GM18517 (cell line): ENCODE data around the gene PRKCA.

Experiments used
- ATAC-seq: cut with Tn5 transposase; IDR thresholded peaks from one replicate; pipeline ENCODE4 v1.9.1; 2021; ENCODE audit warnings: mild to moderate bottlenecking, moderate library complexity; ENCODE audit not compliant: unreplicated experiment

Gene PRKCA

DNA sequence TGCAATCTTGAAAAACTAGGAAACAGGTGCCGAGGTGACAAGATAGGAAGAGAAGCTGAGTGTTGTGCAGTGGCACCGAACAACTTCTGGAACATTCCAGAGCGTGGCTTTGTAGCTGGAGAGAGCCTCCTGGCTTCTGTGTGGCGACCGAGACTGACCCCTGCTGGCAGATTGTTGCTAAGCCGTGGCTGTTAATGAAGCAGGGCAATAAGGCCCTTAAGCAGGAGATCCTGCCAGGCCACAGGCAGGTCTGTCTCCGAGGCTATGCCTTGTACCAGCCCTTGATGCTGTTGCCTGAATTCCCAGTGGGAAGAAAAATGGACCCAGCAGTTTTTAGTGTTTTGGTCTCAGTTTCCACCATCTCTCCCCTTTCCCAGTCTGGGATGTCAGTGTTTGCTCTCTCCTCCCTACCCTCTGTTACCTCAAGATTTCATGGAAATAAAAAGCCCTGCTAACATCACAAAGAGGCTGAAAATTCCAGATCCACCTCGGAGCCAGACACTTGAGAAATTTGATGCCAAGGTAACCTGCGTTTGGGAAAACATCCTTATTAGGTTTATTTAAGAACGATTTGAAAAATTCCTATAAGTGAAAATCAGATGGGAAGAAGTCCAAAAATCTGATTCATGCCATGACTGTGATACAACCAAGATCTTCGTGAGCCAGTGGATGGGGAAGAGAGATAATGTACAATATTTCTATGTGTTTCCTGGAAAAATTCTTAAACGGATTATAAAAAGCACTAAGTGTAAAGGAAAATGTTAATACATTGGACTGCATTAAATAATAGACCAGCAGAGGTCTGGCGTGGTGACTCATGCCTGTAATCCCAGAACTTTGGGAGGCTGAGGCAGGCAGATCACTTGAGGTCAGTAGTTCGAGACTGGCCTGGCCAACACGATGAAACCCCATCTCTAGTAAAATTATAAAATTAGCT, 265.1 kb downstream of the PRKCA start:
- ATAC-seq: no peak

DNA sequence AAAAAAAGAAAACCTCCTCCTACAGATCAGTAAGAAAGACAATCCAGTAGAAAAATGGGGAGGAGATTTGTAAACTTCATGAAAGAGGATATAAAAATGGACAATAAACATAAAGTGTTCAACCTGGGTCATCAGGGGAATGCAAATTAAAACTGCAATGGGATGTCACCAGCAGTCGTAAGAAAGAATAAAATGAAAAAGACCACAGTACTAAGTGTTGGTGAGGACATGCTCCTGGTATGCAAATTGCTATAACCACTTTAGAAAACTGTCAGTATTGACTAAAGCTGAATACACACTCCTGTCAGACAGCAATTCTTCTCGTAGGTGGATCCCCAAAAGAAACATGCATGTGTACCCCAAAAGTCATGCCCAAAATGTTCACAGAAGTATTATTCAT, 267.2 kb downstream of the PRKCA start:
- no peak for ATAC-seq

DNA sequence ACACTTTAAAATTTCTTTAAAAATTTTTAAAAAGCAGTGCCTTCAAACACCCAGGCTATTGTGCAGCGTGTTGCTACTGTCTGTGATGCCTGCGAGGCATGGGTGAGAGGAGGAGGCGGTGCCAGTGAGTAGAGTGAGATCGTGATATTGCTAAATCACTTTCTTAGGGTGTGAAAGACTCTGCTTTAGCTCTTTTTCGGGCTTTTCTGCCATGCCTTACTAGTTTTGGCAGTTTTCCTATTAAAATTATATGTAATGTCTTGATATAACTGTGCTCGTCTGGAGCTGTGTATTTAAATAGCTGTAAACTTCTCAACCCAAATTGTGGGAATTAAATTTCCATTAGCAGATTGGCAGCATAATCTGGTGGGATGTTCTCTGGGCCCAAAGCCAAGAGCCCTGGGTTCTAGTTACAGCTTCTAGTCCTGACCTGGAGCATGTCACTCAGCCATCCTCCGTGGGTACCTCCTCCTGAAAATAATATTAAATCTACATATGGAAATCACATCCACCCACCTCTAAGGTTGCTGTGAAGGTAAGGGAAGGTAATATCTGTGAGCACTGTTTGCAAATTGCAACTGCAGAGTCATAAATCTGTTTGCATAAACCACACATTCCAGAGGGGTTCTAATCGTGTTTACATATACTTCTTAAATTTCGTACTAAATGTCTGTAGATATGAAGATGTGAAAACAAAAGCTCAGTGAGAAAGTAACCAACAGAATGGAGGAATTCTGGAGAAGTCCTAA, 268.2 kb downstream of the PRKCA start:
- ATAC-seq: no peak

DNA sequence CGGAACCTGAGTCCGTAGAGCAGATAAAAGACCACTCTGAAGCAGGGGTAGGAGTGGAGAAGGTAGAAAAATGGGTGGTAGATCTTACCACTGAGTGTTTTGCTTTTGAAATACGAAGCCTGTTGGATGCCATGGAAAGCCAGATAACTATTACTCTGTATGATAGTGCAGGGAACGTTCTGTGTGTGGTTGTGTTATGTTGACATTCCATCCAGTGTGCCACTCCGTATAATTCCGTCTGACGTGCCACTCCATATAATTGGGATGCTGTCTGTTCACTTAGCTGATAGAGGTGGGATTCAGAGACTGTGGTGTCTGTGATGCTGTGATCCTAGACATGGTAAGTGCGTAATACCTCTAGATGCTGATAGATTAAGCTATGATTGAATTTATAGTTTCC, 269.3 kb downstream of the PRKCA start:
- ATAC-seq: no peak

- no peak for ATAC-seq
Observed at GRCh38 chr17:66573078-66573477, 270.7 kb downstream of the PRKCA start.

DNA sequence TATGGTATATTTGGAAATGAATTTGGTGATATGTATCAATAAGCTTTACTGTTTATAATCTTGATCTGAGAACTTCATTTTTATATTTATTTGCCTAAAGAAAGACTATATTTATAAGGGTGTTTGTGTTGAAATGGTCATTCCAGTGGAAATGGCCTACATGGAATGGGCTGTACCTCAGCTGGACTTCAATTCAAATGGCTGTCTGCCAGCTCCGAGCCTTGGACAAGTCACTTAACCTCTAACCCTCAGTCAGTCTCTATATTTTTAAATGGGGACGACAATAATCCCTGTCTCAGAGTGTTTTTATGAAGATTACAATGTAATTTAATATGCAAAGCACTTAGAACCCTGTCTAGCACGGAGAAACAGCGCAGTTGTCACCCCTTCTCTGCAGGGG, 271.7 kb downstream of the PRKCA start:
- ATAC-seq: no peak

GRCh38 chr17:66576473-66576872, 274.1 kb downstream of the PRKCA start:
- no peak for ATAC-seq

- no peak for ATAC-seq
Observed at GRCh38 chr17:66577041-66577440, 274.6 kb downstream of the PRKCA start.

DNA sequence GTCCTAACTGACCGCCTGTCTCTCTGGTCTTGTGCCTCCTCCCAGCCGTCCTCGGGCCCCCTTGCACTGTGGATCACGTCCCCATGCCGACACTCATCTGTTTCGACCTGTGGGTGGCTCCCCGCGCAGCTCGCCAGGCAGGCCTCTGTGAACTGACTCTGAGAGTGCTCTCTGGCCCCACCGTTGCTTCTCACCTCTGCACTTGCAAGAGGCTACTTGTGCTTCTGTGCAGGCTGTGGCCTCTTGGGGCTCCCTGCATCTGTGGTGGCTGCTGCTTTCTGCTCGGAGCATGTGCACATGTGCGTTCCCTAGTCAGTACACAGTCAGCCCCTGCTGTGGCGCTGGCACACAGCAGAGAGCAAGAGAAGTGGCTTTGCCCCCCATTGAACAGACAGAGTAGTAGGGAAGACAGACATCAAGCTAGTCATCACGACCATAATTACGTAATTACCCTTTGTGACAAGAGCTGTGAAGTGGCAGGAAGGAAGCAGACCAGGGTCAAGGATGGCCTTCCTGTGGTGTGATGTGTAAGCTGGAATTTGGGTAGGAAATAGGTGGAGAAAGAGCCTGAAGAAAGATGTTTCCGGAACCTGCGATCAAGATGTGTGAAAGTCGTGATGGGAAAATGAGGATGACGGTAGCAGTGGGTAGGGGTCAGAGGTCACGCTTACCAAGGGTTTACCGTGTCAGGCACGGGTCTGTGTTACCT, 276.5 kb downstream of the PRKCA start:
- no peak for ATAC-seq

DNA sequence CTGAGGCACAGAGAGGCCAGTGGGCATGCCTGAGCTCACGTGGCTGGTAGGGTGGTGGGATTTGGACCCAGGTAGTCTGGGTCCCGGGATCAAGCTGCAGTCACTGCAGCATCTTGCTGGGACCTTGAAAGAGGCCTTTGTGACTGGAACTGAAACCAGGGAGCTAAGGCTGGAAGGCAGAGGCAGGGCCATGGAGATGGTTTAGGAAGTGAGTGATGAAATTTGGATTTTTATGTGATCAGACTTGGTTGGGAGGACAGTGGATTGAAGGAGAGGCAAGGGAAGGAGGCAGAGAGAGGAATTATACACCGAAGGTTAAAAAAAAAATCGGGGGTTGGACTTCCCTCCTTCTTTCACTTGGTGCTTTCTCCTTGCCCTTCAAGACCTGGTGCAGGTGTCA, 277.1 kb downstream of the PRKCA start:
- no peak for ATAC-seq

DNA sequence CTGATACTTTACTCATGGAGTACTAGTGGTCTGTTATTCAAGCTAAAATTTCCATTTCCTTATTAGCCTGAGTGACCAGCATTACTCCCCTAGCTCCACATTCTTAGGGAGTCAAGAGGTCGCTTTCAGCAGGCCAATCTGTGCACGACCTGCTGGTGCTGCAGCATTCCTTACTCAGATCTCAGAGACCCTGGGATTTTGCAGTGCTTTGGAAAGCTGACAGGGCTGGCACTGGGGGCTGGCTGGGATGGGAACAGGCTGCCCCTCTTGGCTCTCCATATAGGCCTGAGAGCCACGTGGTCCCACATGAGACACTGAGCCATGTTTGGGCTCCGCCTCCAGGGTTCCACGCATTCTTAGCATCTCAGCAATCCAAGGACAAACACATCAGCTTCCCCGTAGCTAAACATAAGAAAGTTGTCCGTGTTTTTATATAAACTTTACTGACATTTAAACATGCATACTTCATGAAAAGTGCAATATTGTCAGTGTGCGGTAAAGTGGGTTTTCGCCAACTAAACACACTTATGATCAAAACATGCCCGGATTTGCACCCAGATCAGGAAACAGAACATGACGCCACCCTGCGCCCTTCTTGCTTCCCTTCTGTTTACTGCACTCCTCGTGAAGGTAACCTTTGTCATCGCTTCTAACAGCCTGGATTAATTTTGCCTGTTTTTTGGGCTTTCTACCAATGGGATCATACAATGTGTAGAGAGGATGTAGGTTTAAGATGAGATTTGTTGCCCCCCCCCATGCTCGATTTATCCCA, 278.0 kb downstream of the PRKCA start:
- ATAC-seq: no peak

DNA sequence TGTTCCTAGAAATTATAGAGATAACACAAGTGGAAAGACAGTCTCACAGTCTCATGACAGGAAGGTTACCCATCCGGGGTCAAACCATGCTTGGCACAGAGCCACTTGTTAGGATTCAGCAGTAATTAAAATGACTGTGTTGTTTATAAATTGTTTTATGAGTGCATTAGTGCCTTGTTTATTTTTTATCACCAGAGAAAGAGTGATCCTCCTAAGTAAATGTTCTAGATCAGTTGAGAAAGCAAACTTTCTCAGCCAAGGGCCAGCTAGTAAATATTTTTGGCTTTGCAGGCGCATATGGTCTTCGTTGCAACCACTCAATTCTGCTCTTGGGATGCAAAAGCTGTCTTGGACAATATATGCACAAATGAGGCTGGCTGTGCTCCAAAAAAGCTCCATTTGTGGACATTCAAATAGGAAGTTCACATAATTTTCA, 278.6 kb downstream of the PRKCA start:
- ATAC-seq: no peak

DNA sequence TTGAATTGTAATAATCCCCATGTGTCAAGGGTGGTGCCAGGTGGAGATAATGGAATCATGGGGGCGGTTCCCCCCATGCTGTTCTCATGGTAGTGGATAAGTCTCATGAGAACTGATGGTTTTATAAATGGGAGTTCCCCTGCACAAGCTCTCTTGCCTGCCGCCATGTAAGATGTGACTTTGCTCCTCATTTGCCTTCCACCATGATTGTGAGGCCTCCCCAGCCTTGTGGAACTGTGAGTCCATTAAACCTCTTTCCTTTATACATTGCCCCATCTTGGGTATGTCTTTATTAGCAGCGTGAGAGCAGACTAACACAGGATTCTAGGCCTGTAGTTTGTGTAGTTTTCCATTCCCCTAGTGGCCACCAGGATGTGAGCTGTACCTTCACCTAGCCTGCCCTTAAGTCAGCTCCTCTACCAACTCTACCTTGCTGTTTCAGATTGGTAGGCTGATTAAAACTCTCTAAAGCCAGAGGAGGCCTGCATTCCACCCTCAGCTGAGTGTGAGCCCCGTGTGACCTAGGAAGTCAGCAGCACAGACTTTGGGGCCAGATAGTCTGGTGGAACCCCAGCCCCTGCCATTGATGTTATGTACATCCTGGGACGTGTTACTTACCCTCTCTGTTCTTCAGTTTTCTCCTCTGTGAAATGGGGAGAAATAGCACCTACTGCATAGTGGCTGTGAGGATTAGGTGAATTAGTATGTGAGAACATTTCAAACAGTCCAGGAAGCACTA, 280.1 kb downstream of the PRKCA start:
- no peak for ATAC-seq

DNA sequence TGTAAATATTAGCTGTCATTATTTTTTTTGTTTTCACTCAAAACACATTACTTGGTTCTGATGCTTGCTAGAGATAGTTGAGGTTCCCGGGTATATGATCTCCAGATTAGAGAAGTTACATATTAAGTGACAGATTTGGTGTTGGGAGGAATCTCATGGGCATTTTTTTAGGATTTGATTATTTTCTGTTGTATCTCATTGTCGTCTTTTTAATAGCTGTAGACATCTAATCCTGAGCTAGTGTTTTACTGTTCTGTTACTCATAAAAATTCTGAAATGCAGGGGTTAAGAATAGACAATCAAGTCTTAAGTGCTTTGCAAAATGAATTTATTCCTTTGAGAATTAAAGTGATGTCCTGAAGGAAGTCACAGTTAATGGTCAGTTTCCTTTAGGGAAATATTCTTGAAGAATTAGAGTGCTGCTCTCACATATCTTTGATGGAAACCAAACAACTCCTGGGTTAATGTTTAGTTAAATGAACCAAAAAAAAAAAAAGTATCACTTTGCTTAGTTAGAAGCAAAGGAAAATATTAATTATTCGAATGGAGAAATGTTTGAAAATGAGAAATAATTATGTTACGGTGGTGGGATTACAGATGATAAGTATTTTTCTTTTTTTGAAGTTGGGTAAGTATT, 280.8 kb downstream of the PRKCA start:
- ATAC-seq: no peak

GRCh38 chr17:66584927-66585326, 282.5 kb downstream of the PRKCA start:
- ATAC-seq: no peak

DNA sequence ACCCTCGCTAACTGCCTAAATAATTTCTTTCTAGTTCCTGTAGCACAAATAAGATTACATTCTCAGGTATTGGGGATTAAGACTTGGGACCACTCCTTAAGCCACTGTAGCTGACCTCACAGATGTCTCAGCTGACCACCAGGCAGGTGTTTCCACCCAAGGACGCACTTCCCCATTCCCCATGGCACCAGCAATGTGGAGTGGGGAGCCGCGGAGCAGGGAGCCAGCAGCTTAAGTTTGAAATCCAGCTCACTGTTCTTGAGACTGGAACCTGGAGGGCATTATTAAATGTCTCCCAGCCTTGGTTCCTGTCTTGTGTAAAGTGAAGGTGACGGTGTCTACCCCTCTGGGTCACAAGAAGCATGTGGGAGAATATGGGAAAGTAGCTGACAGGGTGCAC, 283.1 kb downstream of the PRKCA start:
- ATAC-seq: no peak

- ATAC-seq: no peak
Observed at GRCh38 chr17:66589892-66590291, 287.5 kb downstream of the PRKCA start.

DNA sequence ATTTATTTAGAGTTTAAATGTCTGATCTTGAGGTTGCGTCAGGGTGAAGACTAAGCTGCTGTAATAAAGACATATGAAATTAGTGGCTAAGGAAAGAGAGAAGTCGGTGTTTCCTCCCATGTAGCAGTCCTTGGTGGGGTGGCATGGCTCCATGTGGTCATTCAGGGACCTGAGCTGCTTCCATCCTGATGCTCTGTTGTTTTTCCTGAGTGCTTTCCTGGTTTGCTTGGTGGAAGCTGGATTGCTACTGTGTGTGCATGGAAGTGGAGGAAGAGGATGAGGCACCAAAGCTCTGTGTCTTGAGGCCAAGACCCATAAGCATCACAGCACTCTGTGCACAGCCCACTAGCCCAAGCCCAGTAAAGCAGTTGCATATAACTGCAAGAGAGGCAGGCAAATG, 290.7 kb downstream of the PRKCA start:
- ATAC-seq: no peak

- no peak for ATAC-seq
Observed at GRCh38 chr17:66595893-66596292, 293.5 kb downstream of the PRKCA start.
